ENCODE results near the gene GRB7.

DNA sequence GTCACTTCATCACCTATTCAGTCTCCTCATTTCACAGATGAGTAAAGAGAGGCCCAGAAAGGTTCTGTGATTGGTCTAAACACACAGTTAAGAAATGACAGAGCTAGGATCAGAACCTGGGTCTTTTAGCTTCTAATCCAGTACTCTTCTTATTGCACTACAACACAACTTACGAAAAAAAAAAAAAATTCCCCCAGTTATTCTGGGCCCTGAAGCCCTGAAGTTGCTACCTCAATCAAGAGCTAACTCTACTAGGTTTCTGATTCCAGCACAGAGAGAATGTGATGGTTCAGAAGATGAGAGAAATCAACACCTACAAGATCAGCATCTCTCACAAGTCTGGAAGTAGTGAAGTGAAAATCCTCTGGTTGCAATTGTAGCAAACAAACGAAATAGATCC is 37.3 kb downstream of the GRB7 start:
- no peak for TF ChIP-seq CREM (IDR thresholded peaks at IDR 0.05; ENCODE audit: low read depth)
- no peak for TF ChIP-seq GTF2F1 (IDR thresholded peaks at IDR 0.05; ENCODE audit: low read depth, low read length)
- TF ChIP-seq, protein P1, sequence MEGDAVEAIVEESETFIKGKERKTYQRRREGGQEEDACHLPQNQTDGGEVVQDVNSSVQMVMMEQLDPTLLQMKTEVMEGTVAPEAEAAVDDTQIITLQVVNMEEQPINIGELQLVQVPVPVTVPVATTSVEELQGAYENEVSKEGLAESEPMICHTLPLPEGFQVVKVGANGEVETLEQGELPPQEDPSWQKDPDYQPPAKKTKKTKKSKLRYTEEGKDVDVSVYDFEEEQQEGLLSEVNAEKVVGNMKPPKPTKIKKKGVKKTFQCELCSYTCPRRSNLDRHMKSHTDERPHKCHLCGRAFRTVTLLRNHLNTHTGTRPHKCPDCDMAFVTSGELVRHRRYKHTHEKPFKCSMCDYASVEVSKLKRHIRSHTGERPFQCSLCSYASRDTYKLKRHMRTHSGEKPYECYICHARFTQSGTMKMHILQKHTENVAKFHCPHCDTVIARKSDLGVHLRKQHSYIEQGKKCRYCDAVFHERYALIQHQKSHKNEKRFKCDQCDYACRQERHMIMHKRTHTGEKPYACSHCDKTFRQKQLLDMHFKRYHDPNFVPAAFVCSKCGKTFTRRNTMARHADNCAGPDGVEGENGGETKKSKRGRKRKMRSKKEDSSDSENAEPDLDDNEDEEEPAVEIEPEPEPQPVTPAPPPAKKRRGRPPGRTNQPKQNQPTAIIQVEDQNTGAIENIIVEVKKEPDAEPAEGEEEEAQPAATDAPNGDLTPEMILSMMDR (IDR thresholded peaks at IDR 0.05 in 2 of 3, conservative IDR thresholded peaks at IDR 0.05 in 1 of 3; ENCODE audit: insufficient read depth in 2 of 3, low read depth in 1 of 3, low read length in 3 of 3), result no peak
- TF ChIP-seq FIP1L1 (IDR thresholded peaks at IDR 0.05; ENCODE audit: low read depth, low read length, poor library complexity, severe bottlenecking), result no peak
- TF ChIP-seq, protein P2, sequence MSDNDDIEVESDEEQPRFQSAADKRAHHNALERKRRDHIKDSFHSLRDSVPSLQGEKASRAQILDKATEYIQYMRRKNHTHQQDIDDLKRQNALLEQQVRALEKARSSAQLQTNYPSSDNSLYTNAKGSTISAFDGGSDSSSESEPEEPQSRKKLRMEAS (CRISPR knock-in tag; IDR thresholded peaks at IDR 0.05), result no peak
- no peak for TF ChIP-seq ZNF274 (IDR thresholded peaks at IDR 0.05; ENCODE audit: borderline replicate concordance, low read depth, low read length)
- no peak for TF ChIP-seq ZNF668 (CRISPR knock-in tag; IDR thresholded peaks at IDR 0.05)
- no peak for TF ChIP-seq RCOR1 (IDR thresholded peaks at IDR 0.05; ENCODE audit: borderline replicate concordance in 1 of 2, low read depth in 2 of 2, low read length in 2 of 2)
- TF ChIP-seq, protein P3, sequence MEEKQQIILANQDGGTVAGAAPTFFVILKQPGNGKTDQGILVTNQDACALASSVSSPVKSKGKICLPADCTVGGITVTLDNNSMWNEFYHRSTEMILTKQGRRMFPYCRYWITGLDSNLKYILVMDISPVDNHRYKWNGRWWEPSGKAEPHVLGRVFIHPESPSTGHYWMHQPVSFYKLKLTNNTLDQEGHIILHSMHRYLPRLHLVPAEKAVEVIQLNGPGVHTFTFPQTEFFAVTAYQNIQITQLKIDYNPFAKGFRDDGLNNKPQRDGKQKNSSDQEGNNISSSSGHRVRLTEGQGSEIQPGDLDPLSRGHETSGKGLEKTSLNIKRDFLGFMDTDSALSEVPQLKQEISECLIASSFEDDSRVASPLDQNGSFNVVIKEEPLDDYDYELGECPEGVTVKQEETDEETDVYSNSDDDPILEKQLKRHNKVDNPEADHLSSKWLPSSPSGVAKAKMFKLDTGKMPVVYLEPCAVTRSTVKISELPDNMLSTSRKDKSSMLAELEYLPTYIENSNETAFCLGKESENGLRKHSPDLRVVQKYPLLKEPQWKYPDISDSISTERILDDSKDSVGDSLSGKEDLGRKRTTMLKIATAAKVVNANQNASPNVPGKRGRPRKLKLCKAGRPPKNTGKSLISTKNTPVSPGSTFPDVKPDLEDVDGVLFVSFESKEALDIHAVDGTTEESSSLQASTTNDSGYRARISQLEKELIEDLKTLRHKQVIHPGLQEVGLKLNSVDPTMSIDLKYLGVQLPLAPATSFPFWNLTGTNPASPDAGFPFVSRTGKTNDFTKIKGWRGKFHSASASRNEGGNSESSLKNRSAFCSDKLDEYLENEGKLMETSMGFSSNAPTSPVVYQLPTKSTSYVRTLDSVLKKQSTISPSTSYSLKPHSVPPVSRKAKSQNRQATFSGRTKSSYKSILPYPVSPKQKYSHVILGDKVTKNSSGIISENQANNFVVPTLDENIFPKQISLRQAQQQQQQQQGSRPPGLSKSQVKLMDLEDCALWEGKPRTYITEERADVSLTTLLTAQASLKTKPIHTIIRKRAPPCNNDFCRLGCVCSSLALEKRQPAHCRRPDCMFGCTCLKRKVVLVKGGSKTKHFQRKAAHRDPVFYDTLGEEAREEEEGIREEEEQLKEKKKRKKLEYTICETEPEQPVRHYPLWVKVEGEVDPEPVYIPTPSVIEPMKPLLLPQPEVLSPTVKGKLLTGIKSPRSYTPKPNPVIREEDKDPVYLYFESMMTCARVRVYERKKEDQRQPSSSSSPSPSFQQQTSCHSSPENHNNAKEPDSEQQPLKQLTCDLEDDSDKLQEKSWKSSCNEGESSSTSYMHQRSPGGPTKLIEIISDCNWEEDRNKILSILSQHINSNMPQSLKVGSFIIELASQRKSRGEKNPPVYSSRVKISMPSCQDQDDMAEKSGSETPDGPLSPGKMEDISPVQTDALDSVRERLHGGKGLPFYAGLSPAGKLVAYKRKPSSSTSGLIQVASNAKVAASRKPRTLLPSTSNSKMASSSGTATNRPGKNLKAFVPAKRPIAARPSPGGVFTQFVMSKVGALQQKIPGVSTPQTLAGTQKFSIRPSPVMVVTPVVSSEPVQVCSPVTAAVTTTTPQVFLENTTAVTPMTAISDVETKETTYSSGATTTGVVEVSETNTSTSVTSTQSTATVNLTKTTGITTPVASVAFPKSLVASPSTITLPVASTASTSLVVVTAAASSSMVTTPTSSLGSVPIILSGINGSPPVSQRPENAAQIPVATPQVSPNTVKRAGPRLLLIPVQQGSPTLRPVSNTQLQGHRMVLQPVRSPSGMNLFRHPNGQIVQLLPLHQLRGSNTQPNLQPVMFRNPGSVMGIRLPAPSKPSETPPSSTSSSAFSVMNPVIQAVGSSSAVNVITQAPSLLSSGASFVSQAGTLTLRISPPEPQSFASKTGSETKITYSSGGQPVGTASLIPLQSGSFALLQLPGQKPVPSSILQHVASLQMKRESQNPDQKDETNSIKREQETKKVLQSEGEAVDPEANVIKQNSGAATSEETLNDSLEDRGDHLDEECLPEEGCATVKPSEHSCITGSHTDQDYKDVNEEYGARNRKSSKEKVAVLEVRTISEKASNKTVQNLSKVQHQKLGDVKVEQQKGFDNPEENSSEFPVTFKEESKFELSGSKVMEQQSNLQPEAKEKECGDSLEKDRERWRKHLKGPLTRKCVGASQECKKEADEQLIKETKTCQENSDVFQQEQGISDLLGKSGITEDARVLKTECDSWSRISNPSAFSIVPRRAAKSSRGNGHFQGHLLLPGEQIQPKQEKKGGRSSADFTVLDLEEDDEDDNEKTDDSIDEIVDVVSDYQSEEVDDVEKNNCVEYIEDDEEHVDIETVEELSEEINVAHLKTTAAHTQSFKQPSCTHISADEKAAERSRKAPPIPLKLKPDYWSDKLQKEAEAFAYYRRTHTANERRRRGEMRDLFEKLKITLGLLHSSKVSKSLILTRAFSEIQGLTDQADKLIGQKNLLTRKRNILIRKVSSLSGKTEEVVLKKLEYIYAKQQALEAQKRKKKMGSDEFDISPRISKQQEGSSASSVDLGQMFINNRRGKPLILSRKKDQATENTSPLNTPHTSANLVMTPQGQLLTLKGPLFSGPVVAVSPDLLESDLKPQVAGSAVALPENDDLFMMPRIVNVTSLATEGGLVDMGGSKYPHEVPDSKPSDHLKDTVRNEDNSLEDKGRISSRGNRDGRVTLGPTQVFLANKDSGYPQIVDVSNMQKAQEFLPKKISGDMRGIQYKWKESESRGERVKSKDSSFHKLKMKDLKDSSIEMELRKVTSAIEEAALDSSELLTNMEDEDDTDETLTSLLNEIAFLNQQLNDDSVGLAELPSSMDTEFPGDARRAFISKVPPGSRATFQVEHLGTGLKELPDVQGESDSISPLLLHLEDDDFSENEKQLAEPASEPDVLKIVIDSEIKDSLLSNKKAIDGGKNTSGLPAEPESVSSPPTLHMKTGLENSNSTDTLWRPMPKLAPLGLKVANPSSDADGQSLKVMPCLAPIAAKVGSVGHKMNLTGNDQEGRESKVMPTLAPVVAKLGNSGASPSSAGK (IDR thresholded peaks at IDR 0.05), result no peak
- TF ChIP-seq EZH2 (IDR thresholded peaks at IDR 0.05; ENCODE audit: borderline replicate concordance, low read depth, low read length), result no peak
- TF ChIP-seq ZNF143 (CRISPR knock-in tag; IDR thresholded peaks at IDR 0.05), result no peak
- no peak for TF ChIP-seq NFIC (IDR thresholded peaks at IDR 0.05)

All from K562 (cell line).